ENCODE data around the gene ROCK2.
A peak's percentile ranks its signal among the peaks of the same experiment; 100 is the strongest.
"Not testable (repeated sequence)": the region's sequence is repeated elsewhere in the genome, so short reads cannot be mapped to it uniquely, and the experiment has no call there.

ROCK2 gene

GRCh38 chr2:11236335-11236734, 108.1 kb downstream of the ROCK2 start:
- DNase-seq (ENCODE audit: low read depth in 2 of 2), result no peak

GRCh38 chr2:11235583-11235982, 108.9 kb downstream of the ROCK2 start:
- no peak for DNase-seq (ENCODE audit: low read depth in 2 of 2)

GRCh38 chr2:11234309-11234708, 110.1 kb downstream of the ROCK2 start:
- DNase-seq (ENCODE audit: low read depth in 2 of 2), result no peak

GRCh38 chr2:11231193-11231592, 113.2 kb downstream of the ROCK2 start:
- DNase-seq (ENCODE audit: low read depth in 2 of 2), result not testable (repeated sequence)

GRCh38 chr2:11228692-11229091, 115.7 kb downstream of the ROCK2 start:
- no peak for DNase-seq (ENCODE audit: low read depth in 2 of 2)

GRCh38 chr2:11227595-11227994, 116.8 kb downstream of the ROCK2 start:
- DNase-seq (ENCODE audit: low read depth in 2 of 2), result no peak

GRCh38 chr2:11224887-11225286, 119.5 kb downstream of the ROCK2 start:
- no peak for DNase-seq (ENCODE audit: low read depth in 2 of 2)

- no peak for DNase-seq (ENCODE audit: low read depth in 2 of 2)
Measured at GRCh38 chr2:11222845-11223244, 121.6 kb downstream of the ROCK2 start.

GRCh38 chr2:11220445-11220844, 124.0 kb downstream of the ROCK2 start:
- no peak for DNase-seq (ENCODE audit: low read depth in 2 of 2)

GRCh38 chr2:11215407-11215806, 129.0 kb downstream of the ROCK2 start:
- DNase-seq (ENCODE audit: low read depth in 2 of 2), result no peak

GRCh38 chr2:11214770-11215169, 129.7 kb downstream of the ROCK2 start:
- no peak for DNase-seq (ENCODE audit: low read depth in 2 of 2)

GRCh38 chr2:11213975-11214374, 130.5 kb downstream of the ROCK2 start:
- DNase-seq (ENCODE audit: low read depth in 2 of 2), result no peak

- DNase-seq (ENCODE audit: low read depth in 2 of 2), result peak; percentile 39
Measured at GRCh38 chr2:11213090-11213638, 131.3 kb downstream of the ROCK2 start.

- no peak for DNase-seq (ENCODE audit: low read depth in 2 of 2)
Measured at GRCh38 chr2:11212645-11213044, 131.8 kb downstream of the ROCK2 start.

GRCh38 chr2:11208083-11208482, 136.4 kb downstream of the ROCK2 start:
- DNase-seq (ENCODE audit: low read depth in 2 of 2), result no peak

- peak; percentile 13 for DNase-seq (ENCODE audit: low read depth in 2 of 2)
Measured at GRCh38 chr2:11203480-11203879, 141.0 kb downstream of the ROCK2 start.

- no peak for DNase-seq (ENCODE audit: low read depth in 2 of 2)
Measured at GRCh38 chr2:11201969-11202368, 142.5 kb downstream of the ROCK2 start.

- no peak for DNase-seq (ENCODE audit: low read depth in 2 of 2)
Measured at GRCh38 chr2:11200651-11201050, 143.8 kb downstream of the ROCK2 start.

- no peak for DNase-seq (ENCODE audit: low read depth in 2 of 2)
Measured at GRCh38 chr2:11196246-11196645, 148.2 kb downstream of the ROCK2 start.

GRCh38 chr2:11187731-11188130, 156.7 kb downstream of the ROCK2 start:
- no peak for DNase-seq (ENCODE audit: low read depth in 2 of 2)

- DNase-seq (ENCODE audit: low read depth in 2 of 2), result peak in 1 of 2 experiments; percentile 10
Measured at GRCh38 chr2:11187083-11187619, 157.3 kb downstream of the ROCK2 start.

GRCh38 chr2:11186145-11186544, 158.3 kb downstream of the ROCK2 start:
- DNase-seq (ENCODE audit: low read depth in 2 of 2), result no peak

- no peak for DNase-seq (ENCODE audit: low read depth in 2 of 2)
Measured at GRCh38 chr2:11182951-11183350, 161.5 kb downstream of the ROCK2 start.

- DNase-seq (ENCODE audit: low read depth in 2 of 2), result no peak
Measured at GRCh38 chr2:11180653-11181052, 163.8 kb downstream of the ROCK2 start.
